Putamen (tissue), 1 donor: Measurements from ENCODE around the gene DUOX1.

Source experiments
- DNase-seq: peaks from one replicate; pipeline ENCODE4 v3.0.0-alpha.2; 2016; ENCODE audit warnings: low spot score

DUOX1 gene

GRCh38 chr15:45187894-45188830 lies 58.4 kb downstream of the DUOX1 start, which contains the start of gene SHF:
SHF (minus strand) TSS chr15:45187966; CDS start chr15:45187951, 15 bp downstream.
- peak; percentile 65 for DNase-seq

- DNase-seq = no peak
Observed at GRCh38 chr15:45197512-45197911, 67.7 kb downstream of the DUOX1 start.

GRCh38 chr15:45198337-45199135 lies 68.7 kb downstream of the DUOX1 start:
- DNase-seq = peak; percentile 99

- DNase-seq = peak; percentile 50
Observed at GRCh38 chr15:45199136-45199810, 69.5 kb downstream of the DUOX1 start.

- DNase-seq = peak; percentile 98
Observed at GRCh38 chr15:45200001-45200798, 70.4 kb downstream of the DUOX1 start.

GRCh38 chr15:45200799-45201556 lies 71.2 kb downstream of the DUOX1 start:
- peak; percentile 88 for DNase-seq

GRCh38 chr15:45201557-45201859 lies 71.7 kb downstream of the DUOX1 start:
- no peak for DNase-seq

- no peak for DNase-seq
Observed at GRCh38 chr15:45201869-45202268, 72.1 kb downstream of the DUOX1 start.

GRCh38 chr15:45203182-45203581 lies 73.4 kb downstream of the DUOX1 start:
- DNase-seq = no peak

- DNase-seq = peak; percentile 63
Observed at GRCh38 chr15:45205192-45205591, 75.4 kb downstream of the DUOX1 start.

GRCh38 chr15:45212493-45212892 lies 82.7 kb downstream of the DUOX1 start:
- no peak for DNase-seq
